HG02588 (cell line): ENCODE results near the gene IL17RB.
A peak's percentile ranks its signal among the peaks of the same experiment; 100 is the strongest.

Experiments used
- ATAC-seq: cut with Tn5 transposase; IDR thresholded peaks from one replicate; pipeline ENCODE4 v1.9.1; 2021; ENCODE audit warnings: mild to moderate bottlenecking, moderate library complexity; ENCODE audit not compliant: unreplicated experiment

IL17RB gene

DNA sequence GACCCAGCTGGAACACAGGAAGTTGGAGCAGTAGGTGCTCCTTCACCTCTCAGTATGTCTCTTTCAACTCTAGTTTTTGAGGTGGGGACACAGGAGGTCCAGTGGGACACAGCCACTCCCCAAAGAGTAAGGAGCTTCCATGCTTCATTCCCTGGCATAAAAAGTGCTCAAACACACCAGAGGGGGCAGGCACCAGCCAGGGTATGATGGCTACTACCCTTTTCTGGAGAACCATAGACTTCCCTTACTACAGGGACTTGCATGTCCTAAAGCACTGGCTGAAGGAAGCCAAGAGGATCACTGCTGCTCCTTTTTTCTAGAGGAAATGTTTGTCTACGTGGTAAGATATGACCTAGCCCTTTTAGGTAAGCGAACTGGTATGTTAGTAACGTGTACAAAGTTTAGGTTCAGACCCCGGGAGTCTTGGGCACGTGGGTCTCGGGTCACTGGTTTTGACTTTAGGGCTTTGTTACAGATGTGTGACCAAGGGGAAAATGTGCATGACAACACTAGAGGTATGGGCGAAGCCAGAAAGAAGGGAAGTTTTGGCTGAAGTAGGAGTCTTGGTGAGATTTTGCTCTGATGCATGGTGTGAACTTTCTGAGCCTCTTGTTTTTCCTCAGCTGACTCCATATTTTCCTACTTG, 11.9 kb downstream of the IL17RB start:
- no peak for ATAC-seq

- no peak for ATAC-seq
Observed at GRCh38 chr3:53859178-53859577, 12.8 kb downstream of the IL17RB start.

DNA sequence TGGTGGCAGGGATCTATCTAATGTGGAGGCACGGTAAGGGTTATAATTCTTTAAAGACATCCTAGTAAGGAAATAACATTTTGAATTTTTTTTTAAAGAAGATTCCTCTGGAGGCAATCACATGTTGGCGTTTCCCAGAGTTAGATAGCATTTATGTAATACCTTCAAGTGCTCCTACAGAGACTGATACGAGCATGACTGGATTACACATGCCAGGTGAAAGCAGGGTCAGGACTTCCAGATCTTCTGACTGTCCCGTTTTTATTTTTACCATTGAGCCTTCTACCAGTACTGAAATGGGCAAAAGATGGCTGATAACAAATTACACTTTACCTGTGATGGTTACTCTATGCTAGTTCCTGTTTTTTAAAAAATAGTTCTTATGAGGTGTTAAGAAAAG, 13.8 kb downstream of the IL17RB start:
- no peak for ATAC-seq

- ATAC-seq = no peak
Observed at GRCh38 chr3:53862241-53862640, 15.9 kb downstream of the IL17RB start.

DNA sequence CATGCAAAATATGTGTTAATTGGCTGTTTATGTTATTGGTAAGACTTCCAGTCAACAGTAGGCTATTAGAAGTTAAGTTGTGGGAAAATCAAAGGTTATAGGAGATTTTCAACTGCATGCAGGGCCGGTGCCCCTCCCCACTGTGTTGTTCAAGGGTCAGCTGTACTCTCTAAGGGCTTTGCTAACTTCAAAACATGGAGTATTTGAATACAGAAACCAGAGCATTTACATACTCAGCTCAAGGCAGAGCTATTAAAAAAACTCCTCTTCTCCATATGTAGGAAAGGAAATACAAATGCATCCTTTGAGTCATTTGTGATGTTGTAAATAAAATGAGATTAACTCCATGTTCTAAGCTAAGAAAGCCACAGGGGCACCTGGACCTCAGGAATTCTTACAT, 16.8 kb downstream of the IL17RB start:
- ATAC-seq = peak; percentile 58

DNA sequence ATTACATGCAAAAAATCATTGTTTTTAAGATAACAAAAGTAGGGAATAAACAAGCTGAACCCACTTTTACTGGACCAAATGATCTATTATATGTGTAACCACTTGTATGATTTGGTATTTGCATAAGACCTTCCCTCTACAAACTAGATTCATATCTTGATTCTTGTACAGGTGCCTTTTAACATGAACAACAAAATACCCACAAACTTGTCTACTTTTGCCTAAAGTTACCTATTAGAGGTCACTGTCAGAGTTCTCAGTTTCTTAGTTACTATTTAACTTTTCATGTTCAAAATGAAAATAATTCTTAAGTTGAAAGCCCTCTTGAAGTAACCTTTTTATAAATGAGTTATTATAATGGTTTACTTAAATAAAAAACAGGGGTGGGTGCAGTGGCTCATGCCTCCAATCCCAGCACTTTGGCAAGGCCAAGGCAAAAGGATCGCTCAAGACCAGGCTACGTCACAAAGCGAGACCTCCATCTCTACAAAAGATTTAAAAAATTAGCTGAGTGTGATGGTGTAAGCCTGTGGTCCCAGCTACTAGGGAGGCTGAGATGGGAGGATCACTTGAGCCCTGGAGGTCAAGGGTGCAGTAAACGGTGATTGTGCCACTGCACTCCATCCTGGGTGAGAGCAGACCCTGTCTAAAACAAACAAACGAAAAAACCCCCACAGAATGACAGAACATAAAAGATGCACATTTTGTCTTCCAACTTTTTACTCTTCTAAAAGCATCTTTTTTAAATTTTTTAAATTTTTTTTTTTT, 19.5 kb downstream of the IL17RB start:
- no peak for ATAC-seq

- no peak for ATAC-seq
Observed at GRCh38 chr3:53880396-53881345, 34.3 kb downstream of the IL17RB start.

- peak; percentile 87 for ATAC-seq
Observed at GRCh38 chr3:53881691-53882593, 35.6 kb downstream of the IL17RB start, which contains the start of gene ACTR8. ACTR8 (minus strand) TSS chr3:53882152; CDS start chr3:53882101, 51 bp downstream.

- no peak for ATAC-seq
Observed at GRCh38 chr3:53883008-53883407, 36.6 kb downstream of the IL17RB start.

DNA sequence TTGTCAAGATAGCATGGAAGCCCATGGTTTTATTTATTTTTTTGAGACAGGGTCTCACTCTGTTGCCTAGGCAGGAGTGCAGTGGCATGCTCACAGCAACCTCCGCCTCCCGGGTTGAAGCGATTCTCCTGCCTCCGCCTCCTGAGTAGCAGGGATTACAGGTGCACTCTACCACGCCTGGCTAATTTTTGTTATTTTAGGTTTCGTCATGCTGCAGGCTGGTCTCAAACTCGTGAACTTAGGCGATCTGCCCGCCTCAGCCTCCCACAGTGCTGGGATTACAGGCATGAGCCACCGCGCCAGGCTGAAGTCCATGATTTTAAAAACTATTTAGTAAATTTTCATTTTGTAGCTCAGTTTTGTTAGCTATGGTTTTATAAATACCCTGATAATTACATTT, 38.3 kb downstream of the IL17RB start:
- no peak for ATAC-seq

DNA sequence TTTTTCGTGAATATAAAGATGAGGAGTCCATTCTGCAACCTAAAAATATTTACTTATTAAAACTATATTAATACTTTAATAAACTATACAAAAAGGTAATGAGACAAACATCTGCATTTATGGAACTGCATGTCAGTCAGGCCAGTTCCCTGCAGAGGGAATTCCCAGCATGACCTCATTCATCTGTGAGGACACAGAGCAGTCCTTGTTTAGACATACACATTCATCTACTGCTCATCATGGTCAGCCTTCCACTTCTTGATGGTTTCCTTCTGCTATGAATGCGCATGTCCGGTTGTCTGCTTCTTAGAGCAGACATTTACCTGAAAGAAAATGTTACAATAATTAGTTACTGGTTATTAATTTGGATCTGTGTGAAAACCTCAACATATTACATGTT, 38.9 kb downstream of the IL17RB start:
- no peak for ATAC-seq

- ATAC-seq = no peak
Observed at GRCh38 chr3:53887446-53887845, 41.1 kb downstream of the IL17RB start.

- ATAC-seq = no peak
Observed at GRCh38 chr3:53888232-53888631, 41.9 kb downstream of the IL17RB start.

DNA sequence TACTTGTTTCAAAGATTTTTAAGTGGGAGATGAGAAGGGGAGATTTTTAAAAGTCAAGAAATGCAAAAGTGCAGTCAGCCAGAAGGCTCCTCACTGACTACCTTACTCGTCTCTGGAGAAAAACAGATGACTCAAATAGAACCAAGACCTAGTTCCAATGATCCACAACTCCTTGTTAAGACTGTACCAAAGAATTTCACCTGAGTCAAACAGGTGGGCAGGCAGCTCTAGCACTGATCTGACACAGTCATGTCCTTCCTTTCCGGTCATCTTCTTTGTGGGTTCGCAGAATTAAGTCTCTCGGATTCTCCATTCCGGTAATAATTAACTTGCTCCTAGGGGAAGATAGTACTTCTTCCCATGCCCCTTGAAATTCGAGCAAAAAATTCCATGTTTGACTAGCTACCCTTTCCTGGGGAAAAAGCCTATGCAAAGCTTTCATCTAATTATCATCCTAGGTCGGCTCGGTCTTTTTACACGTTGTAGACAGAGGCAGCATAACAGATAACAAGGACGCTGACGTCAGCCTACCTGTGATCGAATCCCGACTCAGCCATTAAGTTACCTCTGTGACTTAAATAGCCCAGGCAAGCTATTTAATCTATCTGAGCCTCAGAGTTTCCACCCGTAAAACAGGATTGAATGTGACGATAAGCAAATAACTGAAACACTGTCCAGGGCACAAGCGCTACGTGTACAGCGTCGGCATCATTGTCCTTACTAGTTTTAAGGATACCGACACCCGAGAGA, 44.5 kb downstream of the IL17RB start:
- no peak for ATAC-seq

GRCh38 chr3:53891497-53892285, 45.3 kb downstream of the IL17RB start, which contains the start of gene SELENOK:
SELENOK (minus strand) TSS chr3:53891859.
- ATAC-seq = peak; percentile 95

- ATAC-seq = no peak
Observed at GRCh38 chr3:53892286-53892637, 45.9 kb downstream of the IL17RB start.

GRCh38 chr3:53899750-53900149, 53.4 kb downstream of the IL17RB start:
- no peak for ATAC-seq

DNA sequence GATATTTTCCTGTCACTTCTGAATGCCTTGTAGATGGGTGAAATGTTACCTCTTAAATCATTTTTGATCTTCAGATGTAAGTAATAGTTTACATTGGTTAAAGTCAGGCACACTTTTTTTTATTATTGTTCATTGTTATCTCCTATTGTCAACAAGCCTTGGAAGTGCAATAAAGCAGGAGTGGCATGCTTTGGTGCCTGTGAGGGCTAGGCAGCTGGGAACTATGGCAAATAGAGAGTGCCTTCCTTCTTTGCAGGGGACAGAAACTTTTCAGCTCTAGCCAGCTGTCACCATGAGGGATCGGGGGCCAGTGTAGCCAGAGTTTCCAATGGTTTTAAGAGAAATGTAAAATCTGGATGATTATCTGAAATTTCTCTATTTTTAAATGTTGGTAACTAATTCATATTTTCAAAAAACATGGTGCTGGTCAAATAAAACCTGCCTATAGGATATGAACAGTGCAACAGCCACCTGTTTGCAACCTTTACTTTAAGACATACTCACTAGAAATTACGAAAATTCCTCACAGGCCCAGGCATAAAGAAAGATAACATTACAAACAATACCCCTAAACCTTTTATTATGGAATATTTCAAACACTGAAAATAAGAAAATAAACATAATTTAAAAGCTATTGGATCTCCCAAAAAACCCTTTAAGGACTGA, 54.4 kb downstream of the IL17RB start:
- ATAC-seq = no peak
